Colonic mucosa (tissue), 4 donors: ENCODE results near the gene KDM2A. TPM values are rescaled to one million over a fixed set of nuclear protein-coding genes. Genes with fewer than 3 reads are reported as not detected.

Source experiments
- DNase-seq: peaks from one replicate; pipeline ENCODE4 v3.0.0-alpha.2; 2020
- H3K27ac ChIP-seq: fragments of 200-600 bp; one replicate; pipeline ENCODE4 v1.8.0; 2021
- H3K27me3 ChIP-seq: fragments of 200-600 bp; one replicate; pipeline ENCODE4 v1.8.0; 2021
- H3K36me3 ChIP-seq: fragments of 200-600 bp; one replicate; pipeline ENCODE4 v1.8.0; 2021
- H3K4me1 ChIP-seq: fragments of 200-600 bp; one replicate; pipeline ENCODE4 v1.8.0; 2021; ENCODE audit warnings: mild to moderate bottlenecking
- H3K4me3 ChIP-seq: fragments of 200-600 bp; one replicate; pipeline ENCODE4 v1.8.0; 2021
- H3K9ac ChIP-seq, 2 donors: one replicate each; pipeline ENCODE4 v1.7.0; 2013; ENCODE audit warnings: control low read depth in 2 of 2, low read depth in 2 of 2, low read length in 2 of 2
- H3K9me3 ChIP-seq: fragments of 200-600 bp; one replicate; pipeline ENCODE4 v1.8.0; 2021
- CTCF ChIP-seq: fragments of 200-600 bp; IDR thresholded peaks from one replicate; pipeline ENCODE4 v1.8.0; 2022; ENCODE audit warnings: antibody characterized with exemption, mild to moderate bottlenecking
- intact Hi-C: fragments of 100-400 bp; cut with DNase I; formaldehyde crosslinking; loops from one replicate; pipeline ENCODE4 v1.14.1; 2022
- total RNA-seq, 2 donors: library from RNA; stranded (reverse); fragmentation: NEBNext Ultra II Directional in 1 of 2; extraction: Animal tissue kit (Norgen Biotek cat#: 25700) in 1 of 2; gene quantifications; one replicate each; pipeline ENCODE4 v1.2.1, GENCODE V29; 2021
- donor health status: healthy.
- donor health status: DM: no; HTN: no; CAD: no.
- donor health status: DM: no; HTN: no; CAD: no.

Gene KDM2A
- total RNA-seq, 2 donors from 2014 or later, result 63.3 to 80.6 TPM

GRCh38 chr11:67261640-67261945 lies 142.5 kb downstream of the KDM2A start:
- H3K4me1 ChIP-seq, result peaks cover 3% of the 10 kb centered on the region
- intact Hi-C loops, result no loop called here

GRCh38 chr11:67261946-67262681 lies 143.1 kb downstream of the KDM2A start:
- intact Hi-C loops, result loop anchor here (2.0 kb wide), 1 partner anchor 55 kb away; no protein-coding TSS in a partner anchor
- Histone ChIP-seq H3K4me3 (no peak overlapping the region), H3K9ac (peak overlapping the region; percentile 50 to 62), H3K27ac (peak overlapping the region; percentile 15), H3K36me3 (no peaks in the 10 kb centered on the region), H3K4me1 (peaks cover 3% of the 10 kb centered on the region), H3K9me3 (no peaks in the 10 kb centered on the region), H3K27me3 (no peaks in the 10 kb centered on the region)
- peak; percentile 33 for DNase-seq
- no peak for TF ChIP-seq CTCF

More at GRCh38 chr11:67261640-67261945, 142.5 kb downstream of the KDM2A start:
- DNase-seq, result no peak
- TF ChIP-seq CTCF, result no peak
- H3K9ac ChIP-seq, result no peak overlapping the region
- H3K36me3 ChIP-seq, result no peaks in the 10 kb centered on the region
- H3K27ac ChIP-seq, result no peak overlapping the region
- no peaks in the 10 kb centered on the region for H3K27me3 ChIP-seq
- H3K4me3 ChIP-seq, result peak overlapping the region; percentile 19
- no peaks in the 10 kb centered on the region for H3K9me3 ChIP-seq

DNA sequence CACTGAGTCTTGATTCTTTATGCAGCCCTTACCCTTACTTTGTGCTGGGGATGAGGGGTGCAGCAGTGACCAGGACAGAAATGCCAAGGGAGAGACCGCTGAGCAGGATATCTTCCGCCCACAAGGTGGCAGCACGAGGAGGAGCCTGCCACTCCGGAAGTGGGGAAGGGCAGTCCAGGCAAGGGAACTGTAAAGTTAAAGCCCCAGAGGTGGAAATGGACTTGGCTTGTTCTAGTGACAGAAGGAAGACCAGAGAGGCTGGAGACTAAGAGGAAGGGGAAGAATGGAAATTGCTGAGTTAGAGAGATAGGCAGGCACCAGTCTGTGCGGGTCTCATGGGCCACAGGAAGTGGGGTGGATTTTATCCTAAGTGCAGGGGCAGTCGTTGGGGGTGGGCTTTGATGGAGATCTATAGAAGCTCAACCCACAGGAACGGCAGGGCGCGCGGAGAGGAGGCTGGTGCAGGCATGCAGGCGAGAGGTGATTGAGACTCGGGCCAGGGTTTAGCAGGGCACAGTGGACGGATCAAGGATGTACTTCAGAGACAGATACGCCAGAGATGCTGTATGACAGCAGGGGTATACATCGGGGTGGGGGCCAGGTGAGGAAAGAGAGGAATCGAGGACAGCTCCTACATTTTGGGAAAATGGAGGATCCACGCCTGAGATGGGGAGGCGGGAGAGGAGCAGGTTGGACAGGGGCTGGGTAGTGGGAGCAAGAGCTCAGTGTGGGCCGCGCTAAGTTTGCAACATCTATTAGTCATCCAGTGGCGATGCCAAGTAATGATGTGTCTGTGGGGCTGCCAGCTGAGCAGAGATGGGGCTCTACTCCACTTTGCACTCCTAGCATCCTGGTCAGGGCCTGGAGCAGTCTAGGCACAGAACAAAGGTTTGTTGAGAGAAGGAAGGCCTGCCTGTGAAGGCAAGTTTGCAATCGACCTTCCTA lies 143.9 kb downstream of the KDM2A start:
- Histone ChIP-seq H3K4me3 (no peak overlapping the region), H3K27me3 (no peaks in the 10 kb centered on the region), H3K27ac (peak overlapping the region; percentile 15), H3K9ac (peak overlapping the region; percentile 50 to 62), H3K36me3 (no peaks in the 10 kb centered on the region), H3K4me1 (peaks cover 7% of the 10 kb centered on the region), H3K9me3 (no peaks in the 10 kb centered on the region)
- intact Hi-C loops, result loop anchor here (2.0 kb wide), 1 partner anchor 54 kb away; no protein-coding TSS in a partner anchor
- TF ChIP-seq CTCF, result peak; percentile 83
- peak; percentile 90 for DNase-seq

GRCh38 chr11:67264260-67264659 lies 145.2 kb downstream of the KDM2A start:
- intact Hi-C loops, result no loop called here
- H3K9me3 ChIP-seq, result no peaks in the 10 kb centered on the region
- no peak for DNase-seq
- no peaks in the 10 kb centered on the region for H3K36me3 ChIP-seq
- no peak overlapping the region for H3K9ac ChIP-seq
- no peak overlapping the region for H3K4me3 ChIP-seq
- H3K27me3 ChIP-seq, result no peaks in the 10 kb centered on the region
- TF ChIP-seq CTCF, result no peak
- no peak overlapping the region for H3K27ac ChIP-seq
- peaks cover 18% of the 10 kb centered on the region for H3K4me1 ChIP-seq

- intact Hi-C loops, result loop anchor here (5.0 kb wide), 1 partner anchor 117 kb away; no protein-coding TSS in a partner anchor
- no peak for TF ChIP-seq CTCF
- H3K27ac ChIP-seq, result no peak overlapping the region
These were observed 146.0 kb downstream of the KDM2A start for GRCh38 chr11:67264877-67265632.

More at GRCh38 chr11:67264877-67265632, 146.0 kb downstream of the KDM2A start:
- no peaks in the 10 kb centered on the region for H3K9me3 ChIP-seq
- no peak overlapping the region for H3K9ac ChIP-seq
- no peaks in the 10 kb centered on the region for H3K36me3 ChIP-seq
- no peak for DNase-seq
- H3K4me1 ChIP-seq, result peaks cover 26% of the 10 kb centered on the region
- no peaks in the 10 kb centered on the region for H3K27me3 ChIP-seq
- H3K4me3 ChIP-seq, result no peak overlapping the region
